MM.1S (cell line): Measurements from ENCODE around the gene MYBL2.

ENCODE experiments used
- DNase-seq: peaks from one replicate; pipeline ENCODE4 v3.0.0-alpha.2; 2015
- H2AFZ ChIP-seq: fragments of 300-600 bp; sonication (generic); 2 replicates; pipeline ENCODE4 v1.6.0; 2016; ENCODE audit warnings: antibody characterized with exemption, low read length
- H3F3A ChIP-seq: fragments of 300-600 bp; sonication (generic); 2 replicates; pipeline ENCODE4 v1.6.1; 2016; ENCODE audit warnings: mild to moderate bottlenecking, antibody characterized with exemption, low read length, moderate library complexity, mixed read lengths; ENCODE audit not compliant: insufficient read depth
- H3K27ac ChIP-seq: fragments of 300-600 bp; sonication (generic); 2 replicates; pipeline ENCODE4 v1.5.1; 2016; ENCODE audit warnings: mild to moderate bottlenecking, low read length
- H3K27me3 ChIP-seq: fragments of 300-600 bp; sonication (generic); replicated peaks from 2 replicates; pipeline ENCODE4 v1.6.0; 2016; ENCODE audit warnings: low read length; ENCODE audit not compliant: insufficient read depth
- H3K36me3 ChIP-seq: fragments of 300-600 bp; sonication (generic); replicated peaks from 2 replicates; pipeline ENCODE4 v1.6.1; 2016; ENCODE audit warnings: mild to moderate bottlenecking, low read length, mixed read lengths; ENCODE audit not compliant: insufficient read depth
- H3K4me1 ChIP-seq: fragments of 300-600 bp; sonication (generic); 2 replicates; pipeline ENCODE4 v1.6.1; 2016; ENCODE audit warnings: low read length, mixed read lengths
- H3K4me2 ChIP-seq: fragments of 300-600 bp; sonication (generic); 2 replicates; pipeline ENCODE4 v1.6.0; 2016; ENCODE audit warnings: low read depth, low read length
- H3K4me3 ChIP-seq: fragments of 300-600 bp; sonication (generic); 2 replicates; pipeline ENCODE4 v1.5.1; 2016; ENCODE audit warnings: low read length, mixed read lengths
- H3K79me2 ChIP-seq: fragments of 300-600 bp; sonication (generic); 2 replicates; pipeline ENCODE4 v1.6.1; 2016; ENCODE audit warnings: mixed run types, low read length, mixed read lengths
- H3K9ac ChIP-seq: fragments of 300-600 bp; sonication (generic); 2 replicates; pipeline ENCODE4 v1.6.1; 2016; ENCODE audit warnings: low read length, mixed read lengths
- H3K9me2 ChIP-seq: fragments of 300-600 bp; sonication (generic); replicated peaks from 2 replicates; pipeline ENCODE4 v1.6.1; 2016; ENCODE audit warnings: mild to moderate bottlenecking, low read length, mixed read lengths; ENCODE audit not compliant: insufficient read depth
- H3K9me3 ChIP-seq: fragments of 300-600 bp; sonication (generic); replicated peaks from 2 replicates; pipeline ENCODE4 v1.6.1; 2016; ENCODE audit warnings: mild to moderate bottlenecking, low read length, mixed read lengths; ENCODE audit not compliant: insufficient read depth
- H4K20me1 ChIP-seq: fragments of 300-600 bp; sonication (generic); 2 replicates; pipeline ENCODE4 v1.6.1; 2016; ENCODE audit warnings: mild to moderate bottlenecking, low read length, moderate library complexity, mixed read lengths; ENCODE audit not compliant: insufficient read depth
- EZH2 ChIP-seq: fragments of 300-600 bp; sonication (generic); optimal IDR thresholded peaks from 2 replicates; pipeline ENCODE3; 2017; ENCODE audit warnings: low read depth, mild to moderate bottlenecking, antibody characterized with exemption, low read length, mixed read lengths
- EZH2phosphoT487 ChIP-seq: fragments of 300-600 bp; sonication (generic); IDR thresholded peaks from 2 replicates; pipeline ENCODE4 v1.6.1; 2018; ENCODE audit warnings: antibody characterized with exemption, low read length
- TF ChIP-seq, protein P1 (sequence below): fragments of 300-600 bp; sonication (generic); IDR thresholded peaks from 2 replicates; pipeline ENCODE4 v1.5.1; 2016; ENCODE audit warnings: antibody characterized with exemption, low read length, mixed read lengths

Gene MYBL2

GRCh38 chr20:43739148-43739749 is 72.3 kb downstream of the MYBL2 start:
- no peaks in the 10 kb centered on the region for H3F3A ChIP-seq
- H3K9me2 ChIP-seq: no peaks in the 10 kb centered on the region
- no peak for TF ChIP-seq EZH2
- TF ChIP-seq, protein P1, sequence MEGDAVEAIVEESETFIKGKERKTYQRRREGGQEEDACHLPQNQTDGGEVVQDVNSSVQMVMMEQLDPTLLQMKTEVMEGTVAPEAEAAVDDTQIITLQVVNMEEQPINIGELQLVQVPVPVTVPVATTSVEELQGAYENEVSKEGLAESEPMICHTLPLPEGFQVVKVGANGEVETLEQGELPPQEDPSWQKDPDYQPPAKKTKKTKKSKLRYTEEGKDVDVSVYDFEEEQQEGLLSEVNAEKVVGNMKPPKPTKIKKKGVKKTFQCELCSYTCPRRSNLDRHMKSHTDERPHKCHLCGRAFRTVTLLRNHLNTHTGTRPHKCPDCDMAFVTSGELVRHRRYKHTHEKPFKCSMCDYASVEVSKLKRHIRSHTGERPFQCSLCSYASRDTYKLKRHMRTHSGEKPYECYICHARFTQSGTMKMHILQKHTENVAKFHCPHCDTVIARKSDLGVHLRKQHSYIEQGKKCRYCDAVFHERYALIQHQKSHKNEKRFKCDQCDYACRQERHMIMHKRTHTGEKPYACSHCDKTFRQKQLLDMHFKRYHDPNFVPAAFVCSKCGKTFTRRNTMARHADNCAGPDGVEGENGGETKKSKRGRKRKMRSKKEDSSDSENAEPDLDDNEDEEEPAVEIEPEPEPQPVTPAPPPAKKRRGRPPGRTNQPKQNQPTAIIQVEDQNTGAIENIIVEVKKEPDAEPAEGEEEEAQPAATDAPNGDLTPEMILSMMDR: no peak
- TF ChIP-seq EZH2phosphoT487: no peak
- H3K4me2 ChIP-seq: no peak overlapping the region
- H3K36me3 ChIP-seq: no peaks in the 10 kb centered on the region
- no peaks in the 10 kb centered on the region for H3K4me1 ChIP-seq
- H3K79me2 ChIP-seq: no peaks in the 10 kb centered on the region
- no peaks in the 10 kb centered on the region for H3K9me3 ChIP-seq
- H3K27ac ChIP-seq: no peak overlapping the region
- H3K9ac ChIP-seq: no peak overlapping the region
- no peak for DNase-seq
- H3K4me3 ChIP-seq: no peak overlapping the region
- H2AFZ ChIP-seq: no peak overlapping the region
- H4K20me1 ChIP-seq: no peaks in the 10 kb centered on the region
- H3K27me3 ChIP-seq: no peaks in the 10 kb centered on the region

GRCh38 chr20:43740642-43741041 is 73.7 kb downstream of the MYBL2 start:
- DNase-seq: no peak
- Histone ChIP-seq H4K20me1 (no peaks in the 10 kb centered on the region), H3K4me2 (no peak overlapping the region), H3K27ac (no peak overlapping the region), H3K9me3 (no peaks in the 10 kb centered on the region), H3K9me2 (no peaks in the 10 kb centered on the region), H3F3A (no peaks in the 10 kb centered on the region), H3K9ac (no peak overlapping the region), H3K79me2 (no peaks in the 10 kb centered on the region), H3K27me3 (no peaks in the 10 kb centered on the region), H3K36me3 (no peaks in the 10 kb centered on the region), H3K4me1 (no peaks in the 10 kb centered on the region), H2AFZ (no peak overlapping the region), H3K4me3 (no peak overlapping the region)
- no peak for TF ChIP-seq EZH2
- no peak for TF ChIP-seq EZH2phosphoT487

GRCh38 chr20:43744151-43744611 is 77.3 kb downstream of the MYBL2 start:
- Histone ChIP-seq H3K27me3 (no peaks in the 10 kb centered on the region), H3K79me2 (no peaks in the 10 kb centered on the region), H4K20me1 (no peaks in the 10 kb centered on the region), H3K4me1 (no peaks in the 10 kb centered on the region), H3F3A (no peaks in the 10 kb centered on the region), H3K36me3 (no peaks in the 10 kb centered on the region), H3K4me3 (no peak overlapping the region), H2AFZ (no peak overlapping the region), H3K27ac (no peak overlapping the region), H3K9me2 (no peaks in the 10 kb centered on the region), H3K4me2 (no peak overlapping the region), H3K9ac (no peak overlapping the region), H3K9me3 (no peaks in the 10 kb centered on the region)
- TF ChIP-seq EZH2: no peak
- TF ChIP-seq EZH2phosphoT487: no peak
- TF ChIP-seq, protein P1: no peak
- DNase-seq: no peak
